PFSK-1 (cell line): ENCODE data around the gene GAS2L3.

ENCODE experiments used
- REST ChIP-seq, 2 experiments: IDR thresholded peaks; 2 replicates each; pipeline versions ENCODE4 v1.6.1 to v1.8.0; 2011 to 2012; ENCODE audit warnings: low read depth in 2 of 2, low read length in 2 of 2, control low read depth in 1 of 2, inconsistent platforms in 1 of 2, mild to moderate bottlenecking in 1 of 2, moderate library complexity in 1 of 2; ENCODE audit not compliant: insufficient read depth in 1 of 2
- SIN3A ChIP-seq: IDR thresholded peaks from 2 replicates; pipeline ENCODE4 v1.6.1; 2012; ENCODE audit warnings: mild to moderate bottlenecking, low read length, moderate library complexity, borderline replicate concordance; ENCODE audit not compliant: insufficient read depth

DNA sequence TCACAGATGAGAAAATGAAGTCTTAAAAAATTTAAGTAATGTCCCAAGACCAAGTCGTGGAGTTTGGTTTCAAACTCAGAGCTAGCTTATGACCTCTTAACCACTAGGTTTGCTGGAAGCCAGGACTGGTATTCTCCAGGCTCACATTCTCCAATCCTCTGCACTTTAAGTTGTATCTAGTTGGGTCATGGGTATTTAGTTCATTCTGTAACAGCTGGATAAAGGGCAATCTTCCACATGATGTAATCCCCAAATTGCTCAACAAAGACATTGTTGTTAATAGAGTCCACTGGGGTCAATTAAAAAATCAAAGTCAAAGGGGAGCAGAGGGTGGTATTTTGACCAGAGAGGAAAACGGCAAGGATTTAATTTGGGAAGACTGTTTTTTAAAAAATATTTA is 17.8 kb upstream of the GAS2L3 start:
- TF ChIP-seq SIN3A = no peak
- no peak for TF ChIP-seq REST (IDR thresholded peaks at IDR 0.05; ENCODE audit: insufficient read depth in 1 of 2, low read depth in 2 of 2, low read length in 2 of 2)
